Right atrium auricular region (tissue), 2 donors: ENCODE results near the gene MSANTD2. TPM values are rescaled to one million over a fixed set of nuclear protein-coding genes. Genes with fewer than 3 reads are reported as not detected.
"Not testable (repeated sequence)": the region's sequence is repeated elsewhere in the genome, so short reads cannot be mapped to it uniquely, and the experiment has no call there.

Source experiments
- DNase-seq: peaks from one replicate; pipeline ENCODE4 v3.0.0-alpha.2; 2019; ENCODE audit warnings: low spot score
- H3K27ac ChIP-seq, 2 donors: fragments of 200-600 bp; sonication (generic); 1 replicate in 1 of 2; 2 replicates in 1 of 2; pipeline ENCODE4 v1.5.1; 2016 to 2019
- H3K27me3 ChIP-seq, 2 donors: fragments of 200-600 bp; sonication (generic); one replicate each; pipeline versions ENCODE4 v1.5.1 to v1.6.0; 2017 to 2019
- H3K36me3 ChIP-seq: fragments of 200-600 bp; sonication (generic); one replicate; pipeline ENCODE4 v1.5.1; 2016
- H3K4me1 ChIP-seq, 2 donors: fragments of 200-600 bp; sonication (generic); one replicate each; pipeline versions ENCODE4 v1.5.1 to v1.6.0; 2017 to 2019
- H3K4me3 ChIP-seq, 2 donors: fragments of 200-600 bp; sonication (generic); 1 replicate in 1 of 2; 2 replicates in 1 of 2; pipeline ENCODE4 v1.5.1; 2017 to 2019; ENCODE audit warnings: mild to moderate bottlenecking in 1 of 2, moderate library complexity in 1 of 2
- H3K9me3 ChIP-seq, 2 donors: fragments of 200-600 bp; sonication (generic); one replicate each; pipeline ENCODE4 v1.5.1; 2019
- total RNA-seq, 2 donors: library from RNA; depleted of rRNA; stranded (reverse); fragments of >200 nt; gene quantifications; one replicate each; pipeline ENCODE4 v1.1.0, GENCODE V29; 2016
- TF ChIP-seq, protein P1 (sequence below), 2 donors: fragments of 200-600 bp; sonication (generic); IDR thresholded peaks; one replicate each; pipeline ENCODE4 v1.5.1; 2019; ENCODE audit warnings: antibody characterized with exemption in 2 of 2

MSANTD2 gene
- total RNA-seq, 2 donors from 2014 or later, result 2.9 to 6.5 TPM

GRCh38 chr11:124784051-124784450, 16.2 kb downstream of the MSANTD2 start:
- no peaks in the 10 kb centered on the region for H3K36me3 ChIP-seq
- no peaks in the 10 kb centered on the region for H3K4me1 ChIP-seq
- TF ChIP-seq, protein P1, sequence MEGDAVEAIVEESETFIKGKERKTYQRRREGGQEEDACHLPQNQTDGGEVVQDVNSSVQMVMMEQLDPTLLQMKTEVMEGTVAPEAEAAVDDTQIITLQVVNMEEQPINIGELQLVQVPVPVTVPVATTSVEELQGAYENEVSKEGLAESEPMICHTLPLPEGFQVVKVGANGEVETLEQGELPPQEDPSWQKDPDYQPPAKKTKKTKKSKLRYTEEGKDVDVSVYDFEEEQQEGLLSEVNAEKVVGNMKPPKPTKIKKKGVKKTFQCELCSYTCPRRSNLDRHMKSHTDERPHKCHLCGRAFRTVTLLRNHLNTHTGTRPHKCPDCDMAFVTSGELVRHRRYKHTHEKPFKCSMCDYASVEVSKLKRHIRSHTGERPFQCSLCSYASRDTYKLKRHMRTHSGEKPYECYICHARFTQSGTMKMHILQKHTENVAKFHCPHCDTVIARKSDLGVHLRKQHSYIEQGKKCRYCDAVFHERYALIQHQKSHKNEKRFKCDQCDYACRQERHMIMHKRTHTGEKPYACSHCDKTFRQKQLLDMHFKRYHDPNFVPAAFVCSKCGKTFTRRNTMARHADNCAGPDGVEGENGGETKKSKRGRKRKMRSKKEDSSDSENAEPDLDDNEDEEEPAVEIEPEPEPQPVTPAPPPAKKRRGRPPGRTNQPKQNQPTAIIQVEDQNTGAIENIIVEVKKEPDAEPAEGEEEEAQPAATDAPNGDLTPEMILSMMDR (IDR thresholded peaks at IDR 0.05), result no peak

GRCh38 chr11:124783002-124783401, 17.2 kb downstream of the MSANTD2 start:
- no peaks in the 10 kb centered on the region for H3K4me1 ChIP-seq
- TF ChIP-seq, protein P1 (IDR thresholded peaks at IDR 0.05), result no peak
- no peaks in the 10 kb centered on the region for H3K36me3 ChIP-seq
- H3K27me3 ChIP-seq, result no peaks in the 10 kb centered on the region
- H3K4me3 ChIP-seq, result no peak overlapping the region
- DNase-seq, result no peak
- H3K27ac ChIP-seq, result no peak overlapping the region
- H3K9me3 ChIP-seq, result no peaks in the 10 kb centered on the region

More at GRCh38 chr11:124784051-124784450, 16.2 kb downstream of the MSANTD2 start:
- no peak overlapping the region for H3K27ac ChIP-seq
- no peak overlapping the region for H3K4me3 ChIP-seq
- no peaks in the 10 kb centered on the region for H3K9me3 ChIP-seq
- no peaks in the 10 kb centered on the region for H3K27me3 ChIP-seq
- DNase-seq, result no peak

- Histone ChIP-seq H3K27ac (no peak overlapping the region), H3K9me3 (no peaks in the 10 kb centered on the region), H3K4me3 (no peak overlapping the region), H3K4me1 (no peaks in the 10 kb centered on the region), H3K36me3 (no peaks in the 10 kb centered on the region), H3K27me3 (no peaks in the 10 kb centered on the region)
- TF ChIP-seq, protein P1 (IDR thresholded peaks at IDR 0.05), result no peak
- no peak for DNase-seq
Observed at GRCh38 chr11:124779568-124779967, 20.6 kb downstream of the MSANTD2 start.

DNA sequence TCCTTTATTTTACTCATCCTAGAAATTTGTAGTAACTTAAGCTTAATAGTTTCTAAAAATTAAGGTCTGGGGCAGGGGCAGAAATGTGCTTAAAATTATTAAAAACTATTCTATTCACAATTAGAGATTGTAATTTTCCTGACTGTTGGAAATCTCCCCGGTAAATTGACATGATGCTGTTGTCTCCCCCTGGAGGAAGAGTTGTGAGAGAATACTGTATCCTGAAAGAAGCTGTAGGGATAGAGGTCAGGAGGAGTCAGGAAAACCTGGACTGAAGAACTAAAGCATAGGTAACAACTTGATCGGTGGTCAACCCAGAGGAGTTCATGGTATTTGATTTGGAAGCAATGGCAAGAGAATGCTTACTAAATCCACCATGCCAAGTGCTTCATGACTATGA, 21.9 kb downstream of the MSANTD2 start:
- Histone ChIP-seq H3K27me3 (no peaks in the 10 kb centered on the region), H3K4me1 (no peaks in the 10 kb centered on the region), H3K4me3 (no peak overlapping the region), H3K36me3 (no peaks in the 10 kb centered on the region), H3K27ac (no peak overlapping the region), H3K9me3 (no peaks in the 10 kb centered on the region)
- TF ChIP-seq, protein P1 (IDR thresholded peaks at IDR 0.05), result no peak
- DNase-seq, result no peak

- no peaks in the 10 kb centered on the region for H3K4me1 ChIP-seq
- H3K27ac ChIP-seq, result no peak overlapping the region
- H3K9me3 ChIP-seq, result no peaks in the 10 kb centered on the region
- no peak for DNase-seq
- H3K4me3 ChIP-seq, result no peak overlapping the region
- peaks cover 8% of the 10 kb centered on the region for H3K36me3 ChIP-seq
- TF ChIP-seq, protein P1 (IDR thresholded peaks at IDR 0.05), result no peak
- H3K27me3 ChIP-seq, result no peaks in the 10 kb centered on the region
Observed at GRCh38 chr11:124776865-124777645, 23.2 kb downstream of the MSANTD2 start.

DNA sequence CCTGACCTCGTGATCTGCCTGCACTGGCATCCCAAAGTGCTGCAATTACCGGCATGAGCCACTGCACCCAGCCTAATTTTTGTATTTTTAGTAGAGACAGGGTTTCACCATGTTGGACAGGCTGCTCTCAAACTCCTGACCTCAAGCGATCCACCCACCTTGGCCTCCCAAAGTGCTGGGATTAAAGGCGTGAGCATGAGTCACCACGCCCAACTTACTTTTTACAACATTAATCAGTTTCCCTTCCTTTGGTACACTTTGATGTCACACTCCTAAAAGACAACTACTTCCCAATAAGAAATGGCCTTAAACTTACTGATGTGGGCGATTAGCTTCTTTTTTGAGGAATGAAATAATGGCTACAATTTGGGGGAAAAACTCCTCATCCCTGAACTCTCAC, 29.2 kb downstream of the MSANTD2 start:
- not testable (repeated sequence) for H3K4me1 ChIP-seq, DNase-seq, H3K27me3 ChIP-seq, H3K27ac ChIP-seq, H3K9me3 ChIP-seq, H3K4me3 ChIP-seq
- peaks cover 34% of the 10 kb centered on the region for H3K36me3 ChIP-seq
